Sigmoid colon (tissue), 7 donors: ENCODE measurements around the gene THAP8. TPM values are rescaled to one million over a fixed set of nuclear protein-coding genes. Genes with fewer than 3 reads are reported as not detected.
A peak's percentile ranks its signal among the peaks of the same experiment; 100 is the strongest.

ENCODE experiments used
- DNase-seq: peaks from one replicate; pipeline ENCODE4 v3.0.0-alpha.2; 2019
- H3K27ac ChIP-seq, 4 donors: fragments of 200-600 bp; sonication (generic); one replicate each; pipeline ENCODE4 v1.5.1; 2016 to 2019; ENCODE audit warnings: mild to moderate bottlenecking in 1 of 4
- H3K27me3 ChIP-seq, 3 donors: fragments of 200-600 bp; sonication (generic); one replicate each; pipeline ENCODE4 v1.5.1; 2019; ENCODE audit warnings: mild to moderate bottlenecking in 1 of 3
- H3K36me3 ChIP-seq, 4 donors: fragments of 200-600 bp; sonication (generic); one replicate each; pipeline ENCODE4 v1.5.1; 2016 to 2019
- H3K4me1 ChIP-seq, 4 donors: fragments of 200-600 bp; sonication (generic); one replicate each; pipeline ENCODE4 v1.5.1; 2017 to 2019
- H3K4me3 ChIP-seq, 4 donors: fragments of 200-600 bp; sonication (generic); one replicate each; pipeline ENCODE4 v1.5.1; 2017 to 2019; ENCODE audit warnings: mild to moderate bottlenecking in 2 of 4, moderate library complexity in 1 of 4
- H3K9me3 ChIP-seq, 4 donors: fragments of 200-600 bp in 3 of 4; sonication (generic) in 3 of 4; one replicate each; pipeline versions ENCODE4 v1.5.1 to v1.6.1; 2013 to 2019
- CTCF ChIP-seq, 4 experiments: fragments of 450-650 bp in 3 of 4; fragments of 200-600 bp in 1 of 4; IDR thresholded peaks; one replicate each; pipeline ENCODE4 v1.5.1; 2016 to 2019; ENCODE audit warnings: antibody characterized with exemption in 4 of 4, mild to moderate bottlenecking in 3 of 4, moderate library complexity in 2 of 4
- EP300 ChIP-seq, 4 donors: sonication (generic); formaldehyde crosslinking; IDR thresholded peaks; one replicate each; pipeline ENCODE4 v1.6.1; 2017; ENCODE audit warnings: antibody characterized with exemption in 4 of 4
- POLR2A ChIP-seq, 2 donors: fragments of 450-650 bp; IDR thresholded peaks; one replicate each; pipeline ENCODE4 v1.6.1; 2016; ENCODE audit warnings: antibody characterized with exemption in 2 of 2, mild to moderate bottlenecking in 2 of 2, moderate library complexity in 2 of 2
- POLR2AphosphoS5 ChIP-seq, 4 donors: sonication (generic); formaldehyde crosslinking; IDR thresholded peaks; one replicate each; pipeline ENCODE4 v1.6.1; 2017; ENCODE audit warnings: antibody characterized with exemption in 4 of 4
- WGBS, 2 donors: extraction: QIAGEN DNeasy Blood & Tissue Kit; methylation state at CpG; one replicate each; pipeline ENCODE4 v1.1.7; 2013; 5-methylcytosine and 5-hydroxymethylcytosine counted together
- intact Hi-C: fragments of 100-400 bp; cut with DNase I; formaldehyde crosslinking; loops from one replicate; pipeline ENCODE4 v1.15.1; 2023
- polyA plus RNA-seq, 3 donors: library from polyadenylated mRNA; stranded (reverse); fragments of 200-250 nt; gene quantifications; one replicate each; pipeline ENCODE4 v1.2.3, GENCODE V29; 2013
- total RNA-seq, 4 donors: library from RNA; depleted of rRNA; stranded (reverse); fragments of >200 nt; gene quantifications; one replicate each; pipeline ENCODE4 v1.1.0, GENCODE V29; 2016
- donor health status: healthy with polysubstance abuse.
- donor health status: Bipolar disorder and iron deficiency.
- donor health status: healthy.

Gene THAP8
- total and polyA plus RNA-seq, 7 donors: 5.8 to 23.9 (median 12.6) TPM

GRCh38 chr19:35988824-35989223 is 65.3 kb downstream of the THAP8 start:
- WGBS, 2 donors: 87 to 93% methylated on average over 3 of the region's 3 CpGs
- TF ChIP-seq CTCF (IDR thresholded peaks at IDR 0.05): no peak
- no peak for TF ChIP-seq POLR2AphosphoS5 (IDR thresholded peaks at IDR 0.05)
- TF ChIP-seq POLR2A (IDR thresholded peaks at IDR 0.05): no peak
- TF ChIP-seq EP300 (IDR thresholded peaks at IDR 0.05): no peak
- H3K27me3 ChIP-seq: peaks cover 11 to 54% (median 27%) of the 10 kb centered on the region in 3 donors

GRCh38 chr19:35987571-35987896 is 66.6 kb downstream of the THAP8 start:
- H3K27me3 ChIP-seq: peaks cover 11 to 60% (median 27%) of the 10 kb centered on the region in 3 donors
- no peak overlapping the region for H3K27ac ChIP-seq
- peaks cover 0 to 11% (median 9%) of the 10 kb centered on the region in 4 donors for H3K4me1 ChIP-seq
- 22 to 33% methylated on average over 8 of the region's 8 CpGs for WGBS, 2 donors
- no peaks in the 10 kb centered on the region for H3K36me3 ChIP-seq
- intact Hi-C loops: no loop called here
- no peak for DNase-seq
- H3K9me3 ChIP-seq: no peaks in the 10 kb centered on the region
- peak overlapping the region in 3 of 4 donors; percentile 25 to 38 (median 32) for H3K4me3 ChIP-seq
- TF ChIP-seq CTCF (IDR thresholded peaks at IDR 0.05): no peak
- no peak for TF ChIP-seq POLR2AphosphoS5 (IDR thresholded peaks at IDR 0.05)
- TF ChIP-seq EP300 (IDR thresholded peaks at IDR 0.05): no peak
- no peak for TF ChIP-seq POLR2A (IDR thresholded peaks at IDR 0.05)

More at GRCh38 chr19:35988824-35989223, 65.3 kb downstream of the THAP8 start:
- peaks cover 0 to 11% (median 10%) of the 10 kb centered on the region in 4 donors for H3K4me1 ChIP-seq
- H3K9me3 ChIP-seq: no peaks in the 10 kb centered on the region
- no peak for DNase-seq
- H3K36me3 ChIP-seq: no peaks in the 10 kb centered on the region
- intact Hi-C loops: no loop called here
- no peak overlapping the region for H3K27ac ChIP-seq
- H3K4me3 ChIP-seq: no peak overlapping the region

- no peaks in the 10 kb centered on the region for H3K9me3 ChIP-seq
- 8 to 9% methylated on average over 54 of the region's 54 CpGs for WGBS, 2 donors
- H3K27ac ChIP-seq: no peak overlapping the region
- H3K36me3 ChIP-seq: no peaks in the 10 kb centered on the region
- H3K27me3 ChIP-seq: peaks cover 11 to 64% (median 27%) of the 10 kb centered on the region in 3 donors
- peak overlapping the region in 3 of 4 donors; percentile 25 to 38 (median 32) for H3K4me3 ChIP-seq
- no peak for DNase-seq
- intact Hi-C loops: no loop called here
- peaks cover 0 to 11% (median 9%) of the 10 kb centered on the region in 4 donors for H3K4me1 ChIP-seq
- no peak for TF ChIP-seq EP300 (IDR thresholded peaks at IDR 0.05)
- no peak for TF ChIP-seq CTCF (IDR thresholded peaks at IDR 0.05)
- TF ChIP-seq POLR2A (IDR thresholded peaks at IDR 0.05): no peak
- no peak for TF ChIP-seq POLR2AphosphoS5 (IDR thresholded peaks at IDR 0.05)
Measured at GRCh38 chr19:35986664-35987570, 67.2 kb downstream of the THAP8 start.

GRCh38 chr19:35986111-35986510 is 68.0 kb downstream of the THAP8 start:
- Histone ChIP-seq H3K27ac (no peak overlapping the region), H3K27me3 (peaks cover 11 to 64% (median 27%) of the 10 kb centered on the region in 3 donors), H3K4me3 (no peak overlapping the region), H3K9me3 (no peaks in the 10 kb centered on the region), H3K4me1 (peaks cover 0 to 11% (median 9%) of the 10 kb centered on the region in 4 donors), H3K36me3 (no peaks in the 10 kb centered on the region)
- intact Hi-C loops: no loop called here
- TF ChIP-seq CTCF (IDR thresholded peaks at IDR 0.05): no peak
- TF ChIP-seq POLR2AphosphoS5 (IDR thresholded peaks at IDR 0.05): no peak
- TF ChIP-seq EP300 (IDR thresholded peaks at IDR 0.05): no peak
- no peak for TF ChIP-seq POLR2A (IDR thresholded peaks at IDR 0.05)
- 88 to 93% methylated on average over 5 of the region's 5 CpGs for WGBS, 2 donors
- no peak for DNase-seq

Other genes starting within 250 kb of the THAP8 start
- not detected for gene PRODH2, start 241.4 kb downstream of the THAP8 start, total RNA-seq
- gene PRODH2, start 241.4 kb downstream of the THAP8 start, polyA plus RNA-seq: not detected
- gene NPHS1, start 201.8 kb downstream of the THAP8 start, total RNA-seq: not detected
- gene NPHS1, start 201.8 kb downstream of the THAP8 start, polyA plus RNA-seq: under 1 TPM in 2 of 3 donors, not detected in 1; under 0.01 to 0.35 TPM
- under 1 TPM in 1 of 4 donors, not detected in 3; 0.16 TPM for gene KIRREL2, start 197.4 kb downstream of the THAP8 start, total RNA-seq
- gene KIRREL2, start 197.4 kb downstream of the THAP8 start, polyA plus RNA-seq: under 1 TPM in 2 of 3 donors, not detected in 1; under 0.01 to 0.34 TPM
- 10 to 100 TPM in 1 of 4 donors, 1 to 10 TPM in 3; 3.6 to 11.3 (median 7.0) TPM for gene APLP1, start 185.7 kb downstream of the THAP8 start, total RNA-seq
- 1 to 10 TPM in 1 of 3 donors, not detected in 2; 4.4 TPM for gene APLP1, start 185.7 kb downstream of the THAP8 start, polyA plus RNA-seq
- 1 to 10 TPM; 2.5 to 7.8 (median 6.6) TPM for gene NFKBID, start 153.7 kb downstream of the THAP8 start, total RNA-seq
- 1 to 10 TPM; 1.2 to 9.6 (median 4.4) TPM for gene NFKBID, start 153.7 kb downstream of the THAP8 start, polyA plus RNA-seq
- 1 to 10 TPM in 3 of 4 donors, not detected in 1; 3.5 to 5.8 (median 3.9) TPM for gene HCST, start 151.8 kb downstream of the THAP8 start, total RNA-seq
- gene HCST, start 151.8 kb downstream of the THAP8 start, polyA plus RNA-seq: 10 to 100 TPM in 2 of 3 donors, 1 to 10 TPM in 1; 2.4 to 36.1 (median 13.9) TPM
- 100 to 1,000 TPM in 3 of 4 donors, 10 to 100 TPM in 1; 71.5 to 172 (median 126) TPM for gene TYROBP, start 146.0 kb downstream of the THAP8 start, total RNA-seq
- 100 to 1,000 TPM in 2 of 3 donors, 10 to 100 TPM in 1; 95.8 to 211 (median 125) TPM for gene TYROBP, start 146.0 kb downstream of the THAP8 start, polyA plus RNA-seq
- 1 to 10 TPM; 4.6 to 7.2 (median 6.6) TPM for gene LRFN3, start 117.9 kb downstream of the THAP8 start, total RNA-seq
- 1 to 10 TPM; 5.3 to 9.7 (median 6.0) TPM for gene LRFN3, start 117.9 kb downstream of the THAP8 start, polyA plus RNA-seq
- 100 to 1,000 TPM in 1 of 4 donors, 10 to 100 TPM in 3; 56.2 to 135 (median 68.9) TPM for gene SDHAF1, start 59.1 kb downstream of the THAP8 start, total RNA-seq
- 10 to 100 TPM; 19.2 to 28.2 (median 24.0) TPM for gene SDHAF1, start 59.1 kb downstream of the THAP8 start, polyA plus RNA-seq
- under 1 TPM; 0.28 to 0.82 (median 0.76) TPM for gene SYNE4, start 45.5 kb downstream of the THAP8 start, total RNA-seq
- 1 to 10 TPM; 3.9 to 7.8 (median 6.0) TPM for gene SYNE4, start 45.5 kb downstream of the THAP8 start, polyA plus RNA-seq
- gene ALKBH6, start 40.1 kb downstream of the THAP8 start, total RNA-seq: 10 to 100 TPM; 19.9 to 31.7 (median 26.6) TPM
- 10 to 100 TPM; 12.0 to 24.4 (median 12.5) TPM for gene ALKBH6, start 40.1 kb downstream of the THAP8 start, polyA plus RNA-seq
- 10 to 100 TPM; 22.5 to 53.7 (median 28.3) TPM for gene CLIP3, start 21.4 kb downstream of the THAP8 start, total RNA-seq
- 1 to 10 TPM; 1.2 to 9.7 (median 6.0) TPM for gene CLIP3, start 21.4 kb downstream of the THAP8 start, polyA plus RNA-seq
- gene WDR62, start 612 bp upstream of the THAP8 start, total RNA-seq: 1 to 10 TPM in 1 of 4 donors, under 1 TPM in 3; 0.16 to 1.1 (median 0.32) TPM
- gene WDR62, start 612 bp upstream of the THAP8 start, polyA plus RNA-seq: 1 to 10 TPM in 1 of 3 donors, under 1 TPM in 2; under 0.01 to 6.8 (median 0.69) TPM
- gene OVOL3, start 56.9 kb upstream of the THAP8 start, total RNA-seq: not detected
- not detected for gene OVOL3, start 56.9 kb upstream of the THAP8 start, polyA plus RNA-seq
- gene POLR2I, start 60.6 kb upstream of the THAP8 start, total RNA-seq: 100 to 1,000 TPM in 1 of 4 donors, 10 to 100 TPM in 3; 39.9 to 118 (median 83.5) TPM
- gene POLR2I, start 60.6 kb upstream of the THAP8 start, polyA plus RNA-seq: 10 to 100 TPM; 46.7 to 96.1 (median 52.0) TPM
- 100 to 1,000 TPM; 109 to 162 (median 153) TPM for gene TBCB, start 61.2 kb upstream of the THAP8 start, total RNA-seq
- 100 to 1,000 TPM; 117 to 133 (median 125) TPM for gene TBCB, start 61.2 kb upstream of the THAP8 start, polyA plus RNA-seq
- gene CAPNS1, start 85.8 kb upstream of the THAP8 start, total RNA-seq: 100 to 1,000 TPM; 101 to 116 (median 104) TPM
- gene CAPNS1, start 85.8 kb upstream of the THAP8 start, polyA plus RNA-seq: 100 to 1,000 TPM; 656 to 938 (median 931) TPM
- 10 to 100 TPM; 43.0 to 88.5 (median 72.4) TPM for gene COX7A1, start 98.2 kb upstream of the THAP8 start, total RNA-seq
- gene COX7A1, start 98.2 kb upstream of the THAP8 start, polyA plus RNA-seq: 10 to 100 TPM; 11.3 to 27.0 (median 11.4) TPM
- gene ZNF565, start 160.4 kb upstream of the THAP8 start, total RNA-seq: 1 to 10 TPM; 5.3 to 7.5 (median 6.8) TPM
- gene ZNF565, start 160.4 kb upstream of the THAP8 start, polyA plus RNA-seq: 1 to 10 TPM; 2.4 to 4.8 (median 2.5) TPM
- 10 to 100 TPM; 52.1 to 71.7 (median 57.5) TPM for gene ZNF146, start 160.8 kb upstream of the THAP8 start, total RNA-seq
- 10 to 100 TPM; 28.0 to 32.0 (median 30.0) TPM for gene ZNF146, start 160.8 kb upstream of the THAP8 start, polyA plus RNA-seq